HG03045 (cell line): ENCODE data around the gene ZNF503.

Source experiments
- ATAC-seq: cut with Tn5 transposase; IDR thresholded peaks from one replicate; pipeline ENCODE4 v1.9.1; 2021; ENCODE audit warnings: mild to moderate bottlenecking, moderate library complexity; ENCODE audit not compliant: unreplicated experiment

The ZNF503 gene

GRCh38 chr10:75356484-75356883, 45.1 kb downstream of the ZNF503 start:
- no peak for ATAC-seq

- no peak for ATAC-seq
Measured at GRCh38 chr10:75355706-75356105, 45.9 kb downstream of the ZNF503 start.

- ATAC-seq = no peak
Measured at GRCh38 chr10:75353183-75353582, 48.4 kb downstream of the ZNF503 start.

- no peak for ATAC-seq
Measured at GRCh38 chr10:75352650-75353049, 48.9 kb downstream of the ZNF503 start.

- no peak for ATAC-seq
Measured at GRCh38 chr10:75351637-75352036, 49.9 kb downstream of the ZNF503 start.

- no peak for ATAC-seq
Measured at GRCh38 chr10:75350791-75351190, 50.8 kb downstream of the ZNF503 start.
